ENCODE results near the gene GPC4.
A peak's percentile ranks its signal among the peaks of the same experiment; 100 is the strongest.

Gene GPC4

GRCh38 chrX:133258481-133258880 is 156.8 kb downstream of the GPC4 start:
- H3K36me3 ChIP-seq (replicated peaks): no peaks in the 10 kb centered on the region
- in situ Hi-C loops (cut with HindIII; ENCODE audit: low pct_ligation_motif_present, low sequenced_read_pairs): no loop called here
- H3K27ac ChIP-seq: no peak overlapping the region
- TF ChIP-seq, protein P1, sequence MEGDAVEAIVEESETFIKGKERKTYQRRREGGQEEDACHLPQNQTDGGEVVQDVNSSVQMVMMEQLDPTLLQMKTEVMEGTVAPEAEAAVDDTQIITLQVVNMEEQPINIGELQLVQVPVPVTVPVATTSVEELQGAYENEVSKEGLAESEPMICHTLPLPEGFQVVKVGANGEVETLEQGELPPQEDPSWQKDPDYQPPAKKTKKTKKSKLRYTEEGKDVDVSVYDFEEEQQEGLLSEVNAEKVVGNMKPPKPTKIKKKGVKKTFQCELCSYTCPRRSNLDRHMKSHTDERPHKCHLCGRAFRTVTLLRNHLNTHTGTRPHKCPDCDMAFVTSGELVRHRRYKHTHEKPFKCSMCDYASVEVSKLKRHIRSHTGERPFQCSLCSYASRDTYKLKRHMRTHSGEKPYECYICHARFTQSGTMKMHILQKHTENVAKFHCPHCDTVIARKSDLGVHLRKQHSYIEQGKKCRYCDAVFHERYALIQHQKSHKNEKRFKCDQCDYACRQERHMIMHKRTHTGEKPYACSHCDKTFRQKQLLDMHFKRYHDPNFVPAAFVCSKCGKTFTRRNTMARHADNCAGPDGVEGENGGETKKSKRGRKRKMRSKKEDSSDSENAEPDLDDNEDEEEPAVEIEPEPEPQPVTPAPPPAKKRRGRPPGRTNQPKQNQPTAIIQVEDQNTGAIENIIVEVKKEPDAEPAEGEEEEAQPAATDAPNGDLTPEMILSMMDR (IDR thresholded peaks at IDR 0.05; ENCODE audit: low read depth, low read length, missing control alignments): no peak
- no peaks in the 10 kb centered on the region for H3K27me3 ChIP-seq (replicated peaks)
- no peak overlapping the region for H3K4me3 ChIP-seq (ENCODE audit: low read depth, low read length)
- DNase-seq: no peak

DNA sequence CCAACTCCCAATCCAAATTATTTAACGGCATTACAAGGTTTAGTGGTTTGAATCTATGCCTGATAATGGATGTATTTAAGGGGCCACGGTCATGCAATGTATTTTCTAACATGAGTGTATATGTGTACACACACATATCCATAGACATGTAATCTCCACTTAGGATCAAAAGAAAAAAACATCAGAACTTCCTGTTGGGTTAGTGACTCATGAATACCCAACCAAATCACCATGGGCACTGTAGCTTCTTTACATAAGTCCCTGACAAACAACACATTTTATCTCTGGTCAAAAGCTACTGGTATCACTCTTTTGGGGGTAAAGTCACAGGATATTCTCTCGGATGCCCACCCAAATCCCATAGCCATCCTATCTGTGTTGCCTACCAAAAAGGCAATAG is 160.6 kb downstream of the GPC4 start:
- no peaks in the 10 kb centered on the region for H3K36me3 ChIP-seq (replicated peaks)
- no peak overlapping the region for H3K4me3 ChIP-seq (ENCODE audit: low read depth, low read length)
- H3K27ac ChIP-seq: no peak overlapping the region
- TF ChIP-seq, protein P1 (IDR thresholded peaks at IDR 0.05; ENCODE audit: low read depth, low read length, missing control alignments): no peak
- in situ Hi-C loops (cut with HindIII; ENCODE audit: low pct_ligation_motif_present, low sequenced_read_pairs): no loop called here
- no peaks in the 10 kb centered on the region for H3K27me3 ChIP-seq (replicated peaks)
- peak; percentile 12 for DNase-seq

DNA sequence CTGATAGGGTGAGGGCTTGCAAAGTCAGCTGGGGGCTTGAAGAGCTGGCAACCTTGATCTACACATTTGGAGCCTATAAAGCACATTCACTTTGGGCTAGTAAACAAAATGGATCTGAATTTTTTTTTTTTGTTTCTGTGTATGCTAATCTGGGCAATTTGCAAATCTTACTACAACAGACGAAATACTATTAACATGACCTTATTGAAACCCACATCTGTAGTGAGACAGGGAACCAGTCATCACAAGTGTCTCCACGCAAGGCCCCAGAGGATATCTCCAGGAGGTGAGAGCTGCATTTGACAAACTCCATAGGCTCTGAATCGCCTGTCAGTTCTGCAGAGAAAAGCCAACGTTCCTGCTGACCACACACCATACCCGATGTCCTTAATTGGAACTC is 164.1 kb downstream of the GPC4 start:
- no peak for DNase-seq
- TF ChIP-seq, protein P1 (IDR thresholded peaks at IDR 0.05; ENCODE audit: low read depth, low read length, missing control alignments): no peak
- in situ Hi-C loops (cut with HindIII; ENCODE audit: low pct_ligation_motif_present, low sequenced_read_pairs): no loop called here
- H3K36me3 ChIP-seq (replicated peaks): no peaks in the 10 kb centered on the region
- H3K27me3 ChIP-seq (replicated peaks): no peaks in the 10 kb centered on the region
- H3K27ac ChIP-seq: no peak overlapping the region
- H3K4me3 ChIP-seq (ENCODE audit: low read depth, low read length): no peak overlapping the region

DNA sequence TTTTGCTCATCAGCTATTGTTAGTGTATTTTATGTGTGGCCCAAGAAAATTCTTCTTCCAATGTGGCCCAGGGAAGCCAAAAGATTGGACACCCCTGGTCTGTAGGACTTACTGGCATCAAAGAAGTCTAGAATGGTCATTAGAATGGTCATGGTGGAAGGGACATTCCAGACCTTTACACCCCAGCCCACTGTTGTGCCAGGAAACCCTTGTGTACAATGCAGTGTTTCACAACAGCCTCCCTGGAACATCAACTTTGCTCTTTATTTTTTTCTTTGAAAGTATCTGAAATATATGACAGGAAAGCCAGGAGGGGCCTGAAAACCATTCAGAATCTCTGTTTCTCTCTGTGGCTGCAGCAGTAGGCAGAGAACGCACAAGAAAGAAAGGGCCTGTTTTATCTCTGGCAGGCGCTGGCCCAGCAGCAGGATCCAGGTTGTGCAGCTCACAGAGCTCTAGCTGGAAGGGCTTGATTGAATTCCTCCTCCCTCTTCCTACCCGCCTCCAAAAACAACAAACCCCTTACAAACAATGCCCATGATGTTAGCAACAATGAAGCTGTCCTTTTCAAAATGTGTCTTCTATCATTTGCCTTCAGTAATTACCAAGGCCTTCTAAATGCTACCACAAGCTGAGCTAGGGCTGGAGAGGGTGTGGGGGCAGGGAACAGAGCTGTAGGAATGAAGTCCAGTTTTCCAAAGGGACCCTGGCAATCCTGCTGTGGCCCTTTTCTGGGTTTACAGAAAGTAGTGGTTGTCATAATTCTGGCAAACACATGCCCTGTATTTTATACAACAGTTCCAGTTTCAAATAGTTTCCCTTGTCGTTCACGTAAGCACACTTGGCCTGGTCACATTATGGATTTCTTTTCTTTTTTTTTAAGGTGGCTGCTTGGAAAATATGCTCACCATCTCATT is 164.8 kb downstream of the GPC4 start:
- in situ Hi-C loops (cut with HindIII; ENCODE audit: low pct_ligation_motif_present, low sequenced_read_pairs): no loop called here
- Histone ChIP-seq H3K36me3 (replicated peaks) (no peaks in the 10 kb centered on the region), H3K4me3 (ENCODE audit: low read depth, low read length) (no peak overlapping the region), H3K27ac (no peak overlapping the region), H3K27me3 (replicated peaks) (no peaks in the 10 kb centered on the region)
- no peak for DNase-seq
- TF ChIP-seq, protein P1 (IDR thresholded peaks at IDR 0.05; ENCODE audit: low read depth, low read length, missing control alignments): no peak

Measured in brain microvascular endothelial cell (primary cell).